OCI-M2 (cell line): Measurements from ENCODE around the gene MYOG.

Experiments
- DNase-seq: peaks from one replicate; lab custom pipeline; 2025; ENCODE audit not compliant: unreplicated experiment; lab: John Stamatoyannopoulos, UW

The MYOG gene

GRCh38 chr1:203048086-203048485 lies 37.7 kb downstream of the MYOG start:
- no peak for DNase-seq

GRCh38 chr1:203046984-203047630 lies 38.7 kb downstream of the MYOG start:
- no peak for DNase-seq

- DNase-seq: no peak
Observed at GRCh38 chr1:203045821-203046594, 39.8 kb downstream of the MYOG start.

GRCh38 chr1:203045336-203045735 lies 40.5 kb downstream of the MYOG start:
- DNase-seq: no peak

GRCh38 chr1:203044546-203045250 lies 41.1 kb downstream of the MYOG start:
- DNase-seq: no peak

- DNase-seq: no peak
Observed at GRCh38 chr1:203043830-203044545, 41.8 kb downstream of the MYOG start.

- DNase-seq: no peak
Observed at GRCh38 chr1:203041351-203041932, 44.4 kb downstream of the MYOG start.

- no peak for DNase-seq
Observed at GRCh38 chr1:203040513-203041275, 45.1 kb downstream of the MYOG start.

GRCh38 chr1:203039609-203040512 lies 46.0 kb downstream of the MYOG start:
- DNase-seq: no peak

GRCh38 chr1:203038891-203039608 lies 46.8 kb downstream of the MYOG start:
- no peak for DNase-seq

- no peak for DNase-seq
Observed at GRCh38 chr1:203038217-203038741, 47.5 kb downstream of the MYOG start.

GRCh38 chr1:203037509-203038190 lies 48.2 kb downstream of the MYOG start:
- no peak for DNase-seq

GRCh38 chr1:203036537-203036936 lies 49.3 kb downstream of the MYOG start:
- DNase-seq: no peak

- DNase-seq: no peak
Observed at GRCh38 chr1:203036135-203036534, 49.7 kb downstream of the MYOG start.

- DNase-seq: no peak
Observed at GRCh38 chr1:203035111-203036000, 50.5 kb downstream of the MYOG start.

- no peak for DNase-seq
Observed at GRCh38 chr1:203034422-203035110, 51.2 kb downstream of the MYOG start.
